HepG2 (cell line): Measurements from ENCODE around the gene BCAN. TPM values are rescaled to one million over a fixed set of nuclear protein-coding genes. Genes with fewer than 3 reads are reported as not detected.
A peak's percentile ranks its signal among the peaks of the same experiment; 100 is the strongest.

Experiments used
- AKNA ChIP-seq: sonication (generic); formaldehyde crosslinking; IDR thresholded peaks from 2 replicates; pipeline ENCODE4 v1.4.0; 2020; ENCODE audit warnings: missing genetic modification reagents, borderline replicate concordance
- ATF4 ChIP-seq, 2 experiments: fragments of 450-650 bp in 1 of 2; sonication (generic) in 1 of 2; formaldehyde crosslinking; IDR thresholded peaks; 2 replicates each; pipeline versions ENCODE4 v1.5.0 to v1.8.0; 2020 to 2022; ENCODE audit warnings: mild to moderate bottlenecking in 1 of 2, missing genetic modification reagents in 1 of 2
- CBFB ChIP-seq: sonication (generic); formaldehyde crosslinking; IDR thresholded peaks from 2 replicates; pipeline ENCODE4 v1.4.0; 2020; ENCODE audit warnings: missing genetic modification reagents
- EP300 ChIP-seq, 3 experiments: sonication (generic) in 1 of 3; formaldehyde crosslinking in 1 of 3; IDR thresholded peaks; 2 replicates each; pipeline versions ENCODE4 v1.5.1 to v1.6.1; 2011 to 2020; ENCODE audit warnings: low read depth in 2 of 3, low read length in 2 of 3, borderline replicate concordance in 1 of 3, improper control_type of control experiment in 1 of 3, mild to moderate bottlenecking in 1 of 3, missing genetic modification reagents in 1 of 3, moderate library complexity in 1 of 3
- JUND ChIP-seq: sonication (generic); formaldehyde crosslinking; IDR thresholded peaks from 2 replicates; pipeline ENCODE4 v1.8.0; 2022; ENCODE audit warnings: mild to moderate bottlenecking, missing genetic modification reagents
- MAFF ChIP-seq: IDR thresholded peaks from 2 replicates; pipeline ENCODE4 v1.6.1; 2011; ENCODE audit warnings: low read depth, low read length, improper control_type of control experiment
- NBN ChIP-seq: fragments of 450-650 bp; conservative IDR thresholded peaks from 2 replicates; pipeline ENCODE4 v1.6.1; 2017
- NFKB2 ChIP-seq: sonication (generic); formaldehyde crosslinking; IDR thresholded peaks from 2 replicates; pipeline ENCODE4 v1.4.0; 2020; ENCODE audit warnings: missing genetic modification reagents, borderline replicate concordance
- PAX8 ChIP-seq: sonication (generic); formaldehyde crosslinking; IDR thresholded peaks from 2 replicates; pipeline ENCODE4 v1.8.0; 2022; ENCODE audit warnings: mild to moderate bottlenecking, missing genetic modification reagents, borderline replicate concordance
- RARA ChIP-seq: IDR thresholded peaks from 2 replicates; pipeline ENCODE4 v1.6.1; 2016; ENCODE audit warnings: missing genetic modification reagents, missing compliant biosample characterization
- SIN3A ChIP-seq: IDR thresholded peaks from 2 replicates; pipeline ENCODE4 v1.6.1; 2011; ENCODE audit warnings: low read depth, mild to moderate bottlenecking, control low read depth, low read length, borderline replicate concordance
- SNAPC5 ChIP-seq: sonication (generic); formaldehyde crosslinking; IDR thresholded peaks from 2 replicates; pipeline ENCODE4 v1.8.1; 2023; ENCODE audit warnings: mild to moderate bottlenecking, missing genetic modification reagents, borderline replicate concordance
- SOX6 ChIP-seq, 2 experiments: fragments of 450-650 bp in 1 of 2; sonication (generic) in 1 of 2; formaldehyde crosslinking in 1 of 2; IDR thresholded peaks; 2 replicates each; pipeline versions ENCODE4 v1.4.0 to v1.6.1; 2017 to 2020; ENCODE audit warnings: antibody characterized with exemption in 1 of 2, mild to moderate bottlenecking in 1 of 2, missing genetic modification reagents in 1 of 2
- SP2 ChIP-seq: sonication (generic); formaldehyde crosslinking; IDR thresholded peaks from 2 replicates; pipeline ENCODE4 v1.5.1; 2020; ENCODE audit warnings: mild to moderate bottlenecking, missing genetic modification reagents
- SP4 ChIP-seq: sonication (generic); formaldehyde crosslinking; IDR thresholded peaks from 2 replicates; pipeline ENCODE4 v1.8.1; 2023; ENCODE audit warnings: mild to moderate bottlenecking, missing genetic modification reagents
- ZFP82 ChIP-seq: sonication (generic); formaldehyde crosslinking; IDR thresholded peaks from 2 replicates; pipeline ENCODE4 v1.5.1; 2020; ENCODE audit warnings: mild to moderate bottlenecking, missing genetic modification reagents, borderline replicate concordance
- ZNF264 ChIP-seq: sonication (generic); formaldehyde crosslinking; IDR thresholded peaks from 2 replicates; pipeline ENCODE4 v1.4.0; 2020; ENCODE audit warnings: missing genetic modification reagents
- ZNF512B ChIP-seq: sonication (generic); formaldehyde crosslinking; IDR thresholded peaks from 2 replicates; pipeline ENCODE4 v1.5.1; 2020; ENCODE audit warnings: missing genetic modification reagents, mild to moderate bottlenecking, borderline replicate concordance
- ZNF530 ChIP-seq: sonication (generic); formaldehyde crosslinking; IDR thresholded peaks from 2 replicates; pipeline ENCODE4 v1.5.0; 2020; ENCODE audit warnings: low read depth, mild to moderate bottlenecking, missing genetic modification reagents
- ZNF567 ChIP-seq: sonication (generic); formaldehyde crosslinking; IDR thresholded peaks from 2 replicates; pipeline ENCODE4 v1.8.1; 2023; ENCODE audit warnings: mild to moderate bottlenecking, missing genetic modification reagents, borderline replicate concordance
- polyA plus RNA-seq, 8 experiments: library from polyadenylated mRNA; depleted of rRNA in 3 of 8; stranded (reverse) in 7 of 8; unstranded in 1 of 8; fragments of >200 nt; fragmentation: Illumina TruSeq in 4 of 8; extraction: Trizol in 4 of 8; gene quantifications; 2 replicates each; pipeline versions ENCODE4 v1.2.1 to v1.2.3, GENCODE V29; 2011 to 2016; ENCODE audit warnings: low read depth in 4 of 8, missing spikeins in 1 of 8, mixed read lengths in 1 of 8; ENCODE audit not compliant: insufficient read depth in 1 of 8
- total RNA-seq, 5 experiments: library from RNA; depleted of rRNA; stranded (reverse); fragments of >200 nt; fragmentation: Illumina TruSeq; extraction: Trizol; gene quantifications; 2 replicates each; pipeline ENCODE4 v1.2.3, GENCODE V29; 2016; ENCODE audit warnings: low read depth in 1 of 5

Gene BCAN
- total and polyA plus RNA-seq, 2 of the 13 experiments (the other 11 are each of a cell fraction or from before 2014, with no cell fraction given), result not detected

GRCh38 chr1:156601122-156601830 lies 40.6 kb upstream of the BCAN start, which contains the start of gene GPATCH4 (continued):
- no peak for TF ChIP-seq SP2 (CRISPR knock-in tag)
- 0 out of 2 replicates have a peak, but pooled peaks have one; percentile 26 for TF ChIP-seq AKNA
- TF ChIP-seq NFKB2, result peak; percentile 44
- no peak for TF ChIP-seq SOX6 (IDR thresholded peaks at IDR 0.05)
- peak; percentile 51; the same call in 1 of the 2 replicates for TF ChIP-seq SOX6 (CRISPR knock-in tag; IDR thresholded peaks at IDR 0.05)
- no peak for TF ChIP-seq NBN
- TF ChIP-seq ATF4 (CRISPR knock-in tag; IDR thresholded peaks at IDR 0.05), result peak in 1 of 2 experiments; percentile 64; a peak in 1 of 4 replicates
- TF ChIP-seq ZFP82 (CRISPR knock-in tag), result no peak
- TF ChIP-seq SIN3A, result peak; percentile 99
- TF ChIP-seq JUND (CRISPR knock-in tag), result no peak
- TF ChIP-seq MAFF, result no peak
- no peak for TF ChIP-seq ZNF567 (CRISPR knock-in tag)
- no peak for TF ChIP-seq PAX8 (CRISPR knock-in tag)
- TF ChIP-seq ZNF530, result no peak
- no peak for TF ChIP-seq SNAPC5
- peak; percentile 78; the same call in 1 of the 2 replicates for TF ChIP-seq ZNF264 (CRISPR knock-in tag)
- peak; percentile 84 for TF ChIP-seq SP4 (CRISPR knock-in tag)
- TF ChIP-seq ZNF512B (CRISPR knock-in tag), result no peak
- TF ChIP-seq EP300 (IDR thresholded peaks at IDR 0.05; ENCODE audit: low read depth in 2 of 2, low read length in 2 of 2), result no peak
- TF ChIP-seq EP300 (CRISPR knock-in tag; IDR thresholded peaks at IDR 0.05; ENCODE audit: borderline replicate concordance), result no peak
- peak; percentile 73; the same call in 1 of the 2 replicates for TF ChIP-seq CBFB (CRISPR knock-in tag)
- no peak; the same call in 1 of the 2 replicates for TF ChIP-seq RARA (CRISPR knock-in tag)
